NCI-H524 (cell line): Measurements from ENCODE around the gene AADACL2.
"Not testable (repeated sequence)": the region's sequence is repeated elsewhere in the genome, so short reads cannot be mapped to it uniquely, and the experiment has no call there.

ENCODE experiments used
- DNase-seq, 2 experiments: peaks; one replicate each; lab custom pipeline; 2025; lab: John Stamatoyannopoulos, UW

Gene AADACL2, protein sequence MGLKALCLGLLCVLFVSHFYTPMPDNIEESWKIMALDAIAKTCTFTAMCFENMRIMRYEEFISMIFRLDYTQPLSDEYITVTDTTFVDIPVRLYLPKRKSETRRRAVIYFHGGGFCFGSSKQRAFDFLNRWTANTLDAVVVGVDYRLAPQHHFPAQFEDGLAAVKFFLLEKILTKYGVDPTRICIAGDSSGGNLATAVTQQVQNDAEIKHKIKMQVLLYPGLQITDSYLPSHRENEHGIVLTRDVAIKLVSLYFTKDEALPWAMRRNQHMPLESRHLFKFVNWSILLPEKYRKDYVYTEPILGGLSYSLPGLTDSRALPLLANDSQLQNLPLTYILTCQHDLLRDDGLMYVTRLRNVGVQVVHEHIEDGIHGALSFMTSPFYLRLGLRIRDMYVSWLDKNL

DNA sequence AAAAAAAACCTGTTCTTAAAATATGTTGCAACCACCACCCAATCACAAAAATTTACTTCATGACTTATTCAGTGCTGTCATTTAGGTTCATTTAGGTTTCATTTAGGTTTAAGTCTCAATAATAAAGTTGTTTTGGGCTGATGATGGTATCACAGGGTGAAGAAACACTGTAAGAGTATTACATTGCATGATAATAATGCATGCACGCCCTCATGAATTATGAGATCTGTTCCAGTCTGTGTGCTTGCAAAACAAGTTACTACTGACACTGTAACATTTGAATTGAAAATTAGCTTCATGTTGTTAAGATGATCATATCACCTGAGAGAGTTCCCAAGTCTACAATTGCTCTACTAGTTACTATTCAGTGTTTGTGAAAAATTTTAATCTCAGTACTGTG lies at the start of gene AADACL2:
TSS of gene AADACL2 (plus strand) at position 315 of the 400 bp plus-strand sequence. CDS start 109 bp downstream, outside the sequence.
- no peak for DNase-seq

DNA sequence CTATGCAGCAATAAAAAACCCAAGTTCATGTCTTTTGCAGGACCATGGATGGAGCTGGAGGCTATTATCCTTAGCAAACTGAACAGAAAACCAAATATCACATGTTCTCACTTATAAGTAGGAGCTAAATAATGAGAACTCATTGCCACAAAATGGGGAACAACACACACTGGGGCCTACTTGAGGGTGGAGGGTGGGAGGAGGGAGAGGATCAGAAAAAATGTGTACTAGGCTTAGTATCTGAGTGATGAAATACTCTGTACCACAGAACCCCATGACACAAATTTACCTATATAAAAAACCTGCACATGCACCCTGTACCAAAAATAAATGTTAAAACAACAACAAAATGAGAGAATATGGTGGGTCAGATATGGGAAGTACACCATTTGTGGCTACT lies 49.6 kb upstream of the AADACL2 start:
- no peak for DNase-seq

DNA sequence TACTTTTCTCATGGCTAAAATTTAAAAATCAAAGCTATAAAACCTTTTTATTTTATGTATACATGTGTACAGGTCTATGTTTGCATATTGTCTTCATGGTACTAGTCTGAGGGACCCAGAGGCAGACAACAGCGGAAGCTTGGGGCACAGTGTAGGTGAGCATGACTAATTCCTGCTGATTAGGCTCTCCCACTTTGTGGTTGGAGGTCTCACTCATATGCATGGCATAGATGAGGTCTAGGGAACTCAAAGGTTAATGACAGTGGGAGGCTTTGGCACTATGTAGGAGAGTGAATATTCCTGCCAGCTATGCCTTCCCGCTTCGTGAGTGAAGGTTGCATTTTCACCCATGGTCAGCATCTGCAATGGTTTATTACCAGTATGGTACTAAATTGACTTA lies 47.5 kb upstream of the AADACL2 start:
- DNase-seq = no peak

DNA sequence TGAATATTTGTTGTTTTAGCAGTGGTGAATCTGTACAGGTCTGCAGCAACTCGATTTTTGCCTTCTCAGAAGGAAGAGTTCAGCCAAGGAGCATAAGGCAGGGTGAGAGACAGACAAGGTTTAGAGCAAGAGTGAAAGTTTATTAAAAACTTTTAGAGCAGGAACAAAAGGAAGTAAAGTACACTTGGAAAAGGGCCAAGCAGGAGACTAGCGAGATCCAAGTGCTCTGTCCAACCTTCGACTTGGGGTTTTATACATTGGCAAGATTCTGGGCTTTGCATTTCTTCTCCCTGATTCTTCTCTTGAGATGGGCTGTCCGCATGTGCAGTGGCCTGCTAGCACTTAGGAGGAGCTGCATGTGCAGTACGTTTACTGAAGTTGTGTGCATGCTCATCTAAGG lies 46.7 kb upstream of the AADACL2 start:
- no peak for DNase-seq

DNA sequence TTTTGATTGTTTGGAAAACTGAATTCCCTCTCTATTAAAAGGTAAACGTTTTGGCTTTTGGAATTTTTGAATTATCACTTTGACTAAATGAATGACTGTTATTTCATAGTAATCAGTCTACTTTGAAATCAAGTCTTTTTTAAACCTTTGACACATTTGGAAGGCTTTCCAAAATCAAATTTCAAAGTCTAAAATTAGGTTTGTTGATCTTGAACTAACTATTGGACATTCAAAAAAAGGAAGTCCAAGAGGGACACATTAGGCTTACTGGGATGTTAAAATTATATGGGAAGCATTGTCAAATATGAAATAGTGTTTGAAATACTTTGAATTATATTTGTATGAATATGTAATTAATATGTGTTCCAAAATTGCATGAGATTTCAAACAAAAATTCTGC lies 45.2 kb upstream of the AADACL2 start:
- DNase-seq = no peak

DNA sequence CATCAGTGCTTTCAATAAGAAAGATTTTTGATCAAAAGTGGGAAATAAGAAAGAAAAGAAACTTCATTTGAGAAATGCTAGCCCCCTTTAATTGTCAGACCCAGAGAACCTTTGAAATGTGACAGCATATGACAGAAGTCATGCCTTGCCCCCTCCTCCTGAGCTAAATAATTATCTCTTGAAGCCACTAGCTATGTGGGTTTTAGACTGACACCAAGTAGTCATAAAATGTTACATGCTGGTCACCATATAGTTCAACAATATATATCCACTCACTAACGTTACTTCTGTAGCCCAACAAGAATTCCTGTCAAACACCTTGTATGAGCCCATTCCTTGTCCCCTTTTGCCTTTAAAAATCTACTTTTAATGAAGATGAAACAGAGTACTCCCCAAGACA lies 43.1 kb upstream of the AADACL2 start:
- DNase-seq = no peak

DNA sequence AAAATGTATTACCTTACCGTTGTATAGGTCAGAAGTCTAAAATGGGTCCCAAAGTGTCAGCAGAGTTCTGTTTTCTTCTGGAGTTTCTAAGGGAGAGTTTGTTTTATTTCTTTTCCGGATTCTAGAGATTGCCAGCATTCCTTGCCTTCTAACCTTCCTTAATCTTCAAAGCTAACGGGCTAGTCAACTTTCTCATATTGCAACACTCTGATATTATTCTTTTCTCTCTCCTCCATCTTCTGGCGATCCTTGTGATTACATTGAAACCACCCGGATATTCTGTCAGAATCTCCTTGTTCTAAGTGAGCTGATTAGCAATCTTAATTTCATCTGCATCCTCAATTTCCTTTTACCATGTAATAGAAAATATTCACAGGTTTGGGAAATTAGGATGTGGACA lies 36.2 kb upstream of the AADACL2 start:
- no peak for DNase-seq

DNA sequence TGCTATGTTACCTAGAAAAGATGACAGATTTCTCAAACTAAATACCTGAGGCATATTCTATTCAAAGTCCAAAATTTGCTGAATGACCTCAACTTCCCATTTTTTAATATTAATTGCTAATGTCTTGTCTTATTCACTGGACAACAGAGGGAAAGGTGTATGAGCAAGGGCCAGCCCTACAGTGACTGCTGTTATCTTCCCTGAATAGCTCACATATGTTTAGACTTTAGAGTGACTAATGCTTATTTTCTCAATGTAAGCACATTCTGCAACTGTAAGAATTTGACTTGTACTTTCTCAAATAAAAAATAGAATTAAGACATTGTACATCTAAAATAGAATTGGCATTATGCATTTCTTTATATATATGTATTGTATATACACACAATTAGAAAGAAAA lies 26.5 kb upstream of the AADACL2 start:
- DNase-seq = no peak

DNA sequence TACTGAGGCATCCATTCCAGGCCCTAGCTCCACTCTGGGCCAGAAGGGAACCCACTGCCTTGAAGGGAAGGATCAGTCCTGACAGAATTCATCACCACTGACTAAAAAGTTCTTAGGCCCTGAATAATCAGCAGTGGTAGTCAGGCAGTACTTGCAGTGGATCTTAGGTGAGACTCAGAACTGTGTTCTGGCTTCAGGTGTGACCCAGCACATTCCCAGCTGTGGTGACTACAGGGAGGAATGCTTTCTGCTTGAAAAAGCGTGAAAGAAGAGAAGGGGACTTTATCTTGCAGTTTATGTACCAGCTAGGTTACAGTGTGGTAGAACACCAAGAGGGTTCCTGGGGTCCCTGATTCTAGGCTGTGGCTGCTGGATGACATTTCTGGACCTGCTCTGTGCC lies 24.9 kb upstream of the AADACL2 start:
- no peak for DNase-seq

DNA sequence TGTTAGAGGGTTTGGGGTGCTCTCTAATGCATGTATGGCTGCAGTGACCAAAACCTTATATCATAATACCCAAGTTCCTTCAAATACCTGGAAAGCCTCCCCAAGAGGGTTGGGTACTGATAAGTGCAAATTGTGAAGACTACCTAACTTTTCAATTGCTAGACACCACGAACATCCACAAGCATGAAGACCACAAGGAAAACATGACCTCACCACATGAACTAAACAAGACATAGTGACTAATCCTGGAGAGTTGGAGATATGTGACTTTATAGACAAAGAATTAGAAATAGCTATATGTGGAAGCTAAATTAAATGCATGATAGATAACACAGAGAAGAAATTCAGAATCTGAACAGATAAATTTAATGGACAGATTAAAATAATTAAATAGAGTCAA lies 23.9 kb upstream of the AADACL2 start:
- DNase-seq = no peak

DNA sequence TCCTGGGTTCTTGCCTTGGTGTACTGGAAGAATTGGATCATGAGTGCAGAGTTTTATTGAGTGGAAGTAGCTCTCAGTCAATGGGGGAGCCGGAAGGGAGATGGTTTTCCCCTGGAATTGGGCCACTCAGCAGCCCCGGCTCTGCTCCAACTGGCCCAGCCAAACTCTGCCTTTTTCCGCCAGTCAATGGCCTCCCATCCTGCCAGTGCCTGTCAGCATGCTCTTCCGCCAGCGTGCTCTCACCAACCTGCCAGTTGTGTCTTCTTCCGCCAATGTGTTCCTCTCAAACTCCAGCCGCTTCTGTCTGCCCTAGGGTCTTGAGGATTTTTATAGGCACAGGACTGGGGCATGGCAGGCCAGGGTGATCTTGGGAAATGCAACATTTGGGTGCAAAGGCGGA lies 12.4 kb upstream of the AADACL2 start:
- no peak for DNase-seq

DNA sequence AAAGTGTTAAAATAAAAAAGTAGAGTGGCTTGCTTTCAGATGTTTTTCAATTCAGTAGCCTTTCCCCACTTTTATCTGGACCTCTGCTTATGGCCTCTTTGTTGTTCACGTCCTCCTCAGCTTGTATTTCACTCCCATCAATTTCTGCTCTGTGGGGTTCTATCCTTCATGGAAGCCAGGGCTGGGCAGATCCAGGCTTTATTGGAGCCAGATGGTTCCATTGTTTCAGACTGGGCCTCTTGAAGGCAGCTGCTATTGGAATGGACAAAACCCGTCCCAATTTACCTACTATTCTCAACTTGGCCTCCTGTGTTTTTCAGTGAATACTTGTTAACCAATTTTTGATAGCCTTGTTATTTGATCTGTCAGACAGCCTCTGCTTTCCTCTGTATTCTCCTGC lies 10.9 kb upstream of the AADACL2 start:
- peak in 1 of 2 experiments; percentile 14 for DNase-seq

DNA sequence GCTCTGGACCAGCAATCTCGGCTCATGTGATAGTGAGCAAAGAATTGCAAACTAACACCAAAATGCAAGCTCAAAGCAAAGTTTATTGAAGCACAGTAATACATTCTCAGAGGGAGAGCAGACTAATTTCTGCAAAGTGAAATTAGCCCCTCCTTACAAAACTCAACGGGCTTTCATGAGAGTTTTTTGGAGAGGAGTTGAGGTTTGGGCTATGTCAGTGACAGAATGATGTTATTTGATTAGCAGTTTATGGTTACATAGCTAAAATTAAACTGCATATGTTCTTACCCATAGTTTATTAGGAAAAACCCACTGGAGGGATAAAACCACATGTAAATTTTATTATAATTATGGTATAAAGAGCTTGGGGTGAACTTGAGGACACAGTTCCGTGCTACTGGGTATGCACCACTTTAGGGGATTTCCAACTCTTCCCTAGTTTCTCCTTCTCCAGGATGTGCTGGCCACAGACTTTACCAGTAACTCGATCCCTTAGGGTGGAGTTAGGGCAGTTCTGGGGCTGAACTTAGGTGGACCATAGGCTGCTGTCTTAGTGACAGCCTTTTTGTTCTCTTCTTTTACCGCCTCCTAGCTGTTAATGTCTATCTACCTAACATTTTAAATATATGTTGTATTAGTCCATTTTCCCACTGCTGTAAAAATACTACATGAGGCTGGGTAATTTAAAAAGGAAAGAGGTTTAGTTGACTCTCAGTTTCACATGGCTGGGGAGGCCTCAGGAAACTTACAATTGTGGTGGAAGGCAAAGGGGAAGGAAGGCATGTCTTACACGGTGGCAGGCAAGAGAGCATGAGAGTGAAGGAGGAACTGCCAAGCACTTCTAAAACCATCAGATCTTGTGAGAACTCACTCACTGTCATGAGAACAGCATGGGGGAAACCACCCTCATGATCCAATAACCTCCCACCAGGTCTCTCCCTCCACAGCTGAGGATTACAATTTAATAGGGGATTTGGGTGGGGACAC lies 8.9 kb upstream of the AADACL2 start:
- DNase-seq = no peak

DNA sequence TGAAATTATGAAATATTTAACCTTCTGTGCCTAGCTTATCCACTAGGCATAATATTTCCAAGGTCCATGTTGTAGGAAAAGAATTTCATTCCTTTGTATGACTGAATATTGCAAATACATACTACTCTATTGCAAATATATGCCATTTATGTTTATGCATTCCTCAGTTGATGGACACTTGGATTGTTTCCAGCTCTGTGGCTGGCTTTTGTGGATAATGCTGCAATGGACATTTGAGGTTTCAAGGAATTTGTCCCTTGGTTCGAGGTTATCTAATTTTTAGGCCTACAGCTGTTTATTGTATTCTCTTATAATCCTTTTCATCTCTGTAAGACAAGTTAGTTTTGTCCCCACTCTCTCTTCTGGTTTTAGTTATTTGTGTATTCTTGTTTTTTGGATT lies 7.7 kb upstream of the AADACL2 start:
- DNase-seq = no peak

DNA sequence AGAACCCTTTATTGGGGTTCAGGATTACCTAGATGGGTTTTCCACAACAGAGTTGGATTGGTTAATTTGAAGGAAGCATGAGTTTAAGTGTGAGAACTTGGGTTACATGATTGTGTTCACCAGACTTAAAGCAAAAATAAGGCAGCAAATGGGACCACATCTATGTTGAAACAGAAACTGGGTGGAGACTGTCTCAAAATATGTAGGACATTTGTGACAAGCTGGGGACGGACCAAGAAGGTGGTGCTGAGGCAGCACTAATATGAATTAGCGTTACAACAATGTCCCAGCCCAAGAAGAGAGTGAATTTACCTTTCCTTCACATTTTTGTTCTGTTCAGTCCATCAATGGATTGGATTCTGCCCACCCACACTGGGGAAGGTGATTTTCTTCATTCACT lies 866 bp upstream of the AADACL2 start:
- no peak for DNase-seq

DNA sequence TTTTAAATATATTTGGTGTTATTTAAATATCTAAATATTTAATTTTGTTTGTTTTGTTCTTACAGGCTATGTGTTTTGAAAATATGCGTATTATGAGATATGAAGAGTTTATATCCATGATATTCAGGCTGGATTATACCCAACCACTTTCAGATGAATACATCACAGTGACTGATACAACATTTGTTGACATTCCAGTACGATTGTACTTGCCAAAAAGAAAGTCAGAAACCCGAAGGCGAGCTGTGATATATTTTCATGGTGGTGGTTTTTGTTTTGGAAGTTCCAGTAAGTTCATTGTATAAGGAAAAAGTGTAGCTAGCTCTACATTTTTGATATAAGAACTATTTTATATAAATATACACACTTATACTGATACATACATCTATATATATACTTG lies 6.9 kb downstream of the AADACL2 start:
- DNase-seq = no peak

DNA sequence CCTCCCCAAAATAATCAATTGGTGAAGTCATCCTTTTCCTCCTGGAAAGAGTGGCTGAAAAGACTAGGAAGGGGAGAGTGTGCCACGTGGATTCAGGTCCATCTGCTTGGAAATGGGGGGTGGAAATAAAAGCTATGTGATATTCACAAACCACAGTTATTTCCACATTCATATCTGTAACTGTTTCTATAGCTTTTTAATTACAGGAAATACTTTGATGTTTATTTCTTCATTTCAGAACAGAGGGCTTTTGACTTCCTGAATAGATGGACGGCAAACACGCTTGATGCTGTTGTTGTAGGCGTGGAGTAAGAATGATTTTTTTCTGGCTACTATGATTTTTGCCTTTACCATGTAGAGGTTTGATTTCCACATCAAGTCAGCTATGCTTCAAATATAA lies 10.1 kb downstream of the AADACL2 start:
- DNase-seq = no peak

DNA sequence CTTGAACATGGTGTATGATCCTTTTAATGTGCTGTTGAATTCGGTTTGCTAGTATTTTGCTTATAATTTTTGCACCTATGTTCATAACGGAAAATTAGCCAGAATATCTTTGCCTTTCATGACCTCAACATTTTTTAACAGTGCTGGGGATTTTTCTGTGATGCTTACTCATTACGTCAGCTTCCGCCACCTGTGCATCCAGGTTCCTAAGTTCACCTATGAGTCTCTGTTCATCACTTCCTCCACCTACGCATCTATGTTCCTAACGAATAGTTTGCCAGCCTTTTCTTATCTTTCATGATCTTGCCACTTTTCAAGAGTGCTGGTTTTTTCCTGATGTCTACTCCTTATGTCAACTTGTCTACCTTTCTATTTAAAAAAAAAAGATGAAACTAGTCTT lies 16.5 kb downstream of the AADACL2 start:
- DNase-seq = no peak

DNA sequence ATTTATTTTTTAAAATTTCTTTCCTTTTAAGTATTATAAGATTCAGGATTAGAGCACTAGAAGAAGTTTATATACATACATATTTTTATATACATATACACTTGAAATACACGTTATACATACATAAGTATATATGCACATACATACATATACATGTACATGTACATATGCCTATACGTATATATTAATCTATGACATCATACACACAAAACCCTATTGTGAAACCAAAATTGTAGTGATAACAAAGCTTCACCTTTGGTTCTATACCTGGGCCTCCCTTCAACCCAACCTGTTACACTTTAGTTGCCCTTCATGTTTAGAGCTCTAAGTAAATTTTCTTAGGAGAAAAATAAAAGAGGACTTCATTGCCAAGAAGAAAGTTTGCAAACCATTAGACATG lies 17.0 kb downstream of the AADACL2 start:
- DNase-seq = no peak

DNA sequence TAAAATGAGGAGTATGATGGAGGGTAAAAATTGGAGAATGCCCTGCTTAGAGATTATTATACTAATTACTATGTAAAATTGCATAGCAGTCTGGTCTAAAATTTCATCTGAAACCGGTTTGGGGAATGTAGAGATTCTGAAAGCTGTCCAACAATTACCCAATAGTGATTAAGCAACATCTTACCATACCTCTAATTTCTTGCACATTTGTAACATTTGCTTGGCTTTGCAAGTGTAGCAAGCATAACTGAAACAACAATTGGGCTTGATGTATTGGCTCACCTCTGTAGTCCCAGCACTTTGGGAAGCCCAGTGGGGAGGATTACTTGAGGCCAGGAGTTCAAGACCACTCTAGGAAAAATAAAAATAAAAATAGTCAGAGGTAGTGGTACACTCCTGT lies 17.4 kb downstream of the AADACL2 start:
- DNase-seq = no peak

DNA sequence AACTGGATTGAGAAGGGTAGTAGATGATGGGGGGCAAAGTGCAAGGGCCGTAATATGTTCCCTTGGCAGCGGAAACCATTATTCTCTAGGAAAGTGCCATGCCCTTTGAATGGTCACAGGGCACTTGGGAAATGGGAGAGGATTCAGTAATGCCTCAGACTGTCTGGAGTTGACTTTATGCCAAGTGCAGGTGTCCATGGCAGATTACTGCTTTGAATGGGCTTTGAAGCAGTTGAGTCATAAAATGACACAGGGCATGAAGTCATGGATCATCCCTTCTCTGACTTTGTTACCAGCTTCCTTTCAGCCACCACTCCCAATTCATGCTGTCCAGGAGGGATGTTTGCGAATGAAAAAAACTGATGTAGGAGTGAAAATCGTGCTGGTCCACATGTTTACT lies 20.1 kb downstream of the AADACL2 start:
- no peak for DNase-seq

DNA sequence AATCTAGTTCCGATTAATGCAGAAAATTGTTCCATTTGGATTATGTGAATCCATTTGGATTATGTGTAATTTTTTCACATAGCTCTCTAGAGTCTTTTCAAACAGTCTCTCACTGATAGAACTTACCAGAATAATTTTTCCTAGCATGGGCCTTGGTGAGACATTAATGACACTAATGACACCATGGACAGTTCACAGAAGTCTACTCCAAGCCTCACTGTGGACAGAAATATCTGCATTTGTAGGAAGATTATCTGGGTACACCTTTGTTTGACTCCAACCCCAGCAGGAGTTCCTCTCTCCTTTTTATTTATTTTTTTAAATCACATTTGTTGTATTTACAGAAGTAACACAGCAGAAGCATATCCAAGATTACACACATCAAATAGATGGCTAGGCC lies 27.9 kb downstream of the AADACL2 start:
- DNase-seq = no peak

DNA sequence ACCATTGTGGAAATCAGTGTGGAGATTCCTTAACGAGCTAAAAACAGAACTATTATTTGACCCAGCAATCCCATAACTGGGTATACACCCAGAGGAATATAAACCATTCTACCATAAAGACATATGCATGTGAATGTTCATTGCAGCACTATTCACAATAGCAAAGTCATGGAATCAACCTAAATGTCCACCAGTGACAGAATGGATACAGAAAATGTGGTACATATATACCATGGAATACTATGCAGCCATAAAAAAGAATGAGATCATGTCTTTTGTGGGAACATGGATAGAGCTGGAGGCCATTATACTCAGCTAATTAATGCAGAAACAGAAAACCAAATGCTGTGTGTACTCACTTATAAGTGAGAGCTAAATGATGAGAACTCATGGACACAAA lies 31.0 kb downstream of the AADACL2 start:
- not testable (repeated sequence) for DNase-seq
